G401 (cell line): ENCODE results near the gene DHX40. TPM values are rescaled to one million over a fixed set of nuclear protein-coding genes. Genes with fewer than 3 reads are reported as not detected.
"Not testable (repeated sequence)": the region's sequence is repeated elsewhere in the genome, so short reads cannot be mapped to it uniquely, and the experiment has no call there.

ENCODE experiments used
- DNase-seq: peaks from one replicate; pipeline ENCODE4 v3.0.0-alpha.2; 2015; ENCODE audit warnings: low spot score
- in situ Hi-C: cut with HindIII; loops from 2 replicates; pipeline ENCODE4 v1.10.0; 2016; ENCODE audit warnings: low sequenced_read_pairs, mixed read lengths
- total RNA-seq: library from RNA; depleted of rRNA; stranded (reverse); fragments of >200 nt; shearing (Covaris generic); gene quantifications from 2 replicates; pipeline ENCODE4 v1.2.3, GENCODE V29; 2014; rRNA removed

Gene DHX40
- total RNA-seq, 1 experiment from 2014 or later = 90.4 TPM

DNA sequence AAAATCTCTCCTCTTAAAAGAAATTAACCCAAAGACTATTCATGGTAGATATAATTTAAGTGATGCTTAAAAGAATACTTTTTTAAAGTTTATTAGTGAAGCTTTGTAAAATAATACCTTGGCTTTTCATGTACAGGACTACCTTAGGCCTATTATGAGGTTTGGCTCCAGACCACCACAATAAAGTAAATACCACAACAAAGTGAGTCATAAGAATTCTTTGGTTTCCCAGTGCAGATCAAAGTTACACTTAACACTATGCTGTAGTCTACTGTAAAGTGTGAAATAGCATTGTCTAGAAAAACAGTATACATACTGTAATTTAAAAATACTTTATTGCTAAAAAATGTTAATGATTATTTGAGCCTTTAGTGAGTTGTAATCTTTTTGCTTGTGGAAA lies 85.9 kb downstream of the DHX40 start:
- in situ Hi-C loops = no loop called here
- DNase-seq = no peak

DNA sequence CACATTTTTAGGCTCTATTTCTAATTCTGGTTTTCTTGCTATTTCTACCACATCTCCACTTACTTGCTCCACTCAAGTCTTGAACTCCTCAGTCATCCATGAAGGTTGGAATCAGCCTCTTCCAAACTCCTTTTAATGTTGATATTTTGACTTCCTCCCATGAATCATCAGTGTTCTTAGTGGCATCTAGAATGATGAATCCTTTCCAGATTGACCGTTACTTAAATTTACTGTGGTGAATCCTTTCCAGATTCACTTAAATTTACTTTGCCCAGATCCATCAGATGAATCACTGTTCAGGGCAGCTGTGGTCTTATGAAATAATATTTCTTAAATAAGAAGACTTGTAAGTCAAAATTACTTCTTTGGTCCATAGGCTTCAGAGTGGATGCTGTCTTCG lies 86.7 kb downstream of the DHX40 start:
- in situ Hi-C loops = no loop called here
- DNase-seq = no peak

DNA sequence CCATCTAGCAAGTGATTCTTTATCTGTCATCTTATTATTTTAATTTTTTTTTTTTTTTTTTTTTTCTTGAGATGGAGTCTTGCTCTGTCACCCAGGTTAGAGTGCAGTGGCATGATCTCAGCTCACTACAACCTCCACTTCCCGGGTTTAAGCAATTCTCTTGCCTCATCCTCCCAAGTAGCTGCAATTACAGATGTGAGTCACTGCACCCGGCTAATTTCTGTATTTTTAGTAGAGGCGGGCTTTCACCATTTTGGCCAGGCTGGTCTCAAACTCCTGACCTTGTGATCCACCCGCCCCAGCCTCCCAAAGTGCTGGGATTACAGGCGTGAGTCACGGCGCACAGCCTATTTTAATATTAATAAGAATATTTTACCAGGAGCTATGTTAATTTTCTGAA lies 91.2 kb downstream of the DHX40 start:
- DNase-seq, in situ Hi-C loops: not testable (repeated sequence)

Other genes with a start within 250 kb of the DHX40 start
- 7.0 and 7.6 TPM in 2 replicates for gene YPEL2, start 234.0 kb upstream of the DHX40 start, total RNA-seq
- 259 and 403 TPM in 2 replicates for gene CLTC, start 54.3 kb downstream of the DHX40 start, total RNA-seq
- gene PTRH2, start 141.8 kb downstream of the DHX40 start, total RNA-seq = 34.9 and 46.3 TPM in 2 replicates
- gene VMP1, start 142.0 kb downstream of the DHX40 start, total RNA-seq = 195 and 306 TPM in 2 replicates